PC-3 (cell line): Measurements from ENCODE around the gene FDX1. TPM values are rescaled to one million over a fixed set of nuclear protein-coding genes. Genes with fewer than 3 reads are reported as not detected.

Experiments used
- ATAC-seq: fragments of 200-7000 bp; cut with Tn5 transposase; 2 replicates; pipeline ENCODE4 v1.9.1; 2020; ENCODE audit warnings: mild to moderate bottlenecking, moderate library complexity
- BruUV-seq: library from RNA; stranded (reverse); fragments of 400-500 nt; replicated peaks from 2 replicates; lab custom pipeline; 2021; lab: Mats Ljungman, UMichigan
- CTCF ChIA-PET: fragments of 300-600 bp; sonication (Branson Sonifier 250); formaldehyde crosslinking; loops from one replicate; lab custom pipeline; 2022; ENCODE audit warnings: antibody characterized with exemption; lab: Charles Lee
- POLR2A ChIA-PET: fragments of 300-600 bp; sonication (Branson Sonifier 250); formaldehyde crosslinking; loops from one replicate; lab custom pipeline; 2022; ENCODE audit warnings: antibody characterized with exemption; ENCODE audit not compliant: unreplicated experiment; lab: Charles Lee
- DNase-seq: peaks from one replicate; pipeline ENCODE4 v3.0.0-alpha.2; 2015
- H2AFZ ChIP-seq: fragments of 300-600 bp; sonication (generic); 2 replicates; pipeline ENCODE4 v1.6.0; 2016; ENCODE audit warnings: antibody characterized with exemption, low read length
- H3F3A ChIP-seq: fragments of 300-600 bp; sonication (generic); one replicate; pipeline ENCODE4 v1.6.0; 2017; ENCODE audit warnings: antibody characterized with exemption, low read length, control low read depth, mild to moderate bottlenecking; ENCODE audit not compliant: unreplicated experiment
- H3K27ac ChIP-seq: fragments of 300-600 bp; sonication (generic); 2 replicates; pipeline ENCODE4 v1.5.1; 2016; ENCODE audit warnings: mild to moderate bottlenecking, low read length
- H3K27me3 ChIP-seq: fragments of 300-600 bp; sonication (generic); 2 replicates; pipeline ENCODE4 v1.6.1; 2016; ENCODE audit warnings: low read length, mixed read lengths
- H3K36me3 ChIP-seq: fragments of 300-600 bp; sonication (generic); 2 replicates; pipeline ENCODE4 v1.6.1; 2016; ENCODE audit warnings: low read depth, mixed run types, low read length, mixed read lengths
- H3K4me1 ChIP-seq: fragments of 300-600 bp; sonication (generic); 2 replicates; pipeline ENCODE4 v1.5.1; 2016; ENCODE audit warnings: low read length; ENCODE audit not compliant: insufficient read depth
- H3K4me2 ChIP-seq: fragments of 300-600 bp; sonication (generic); 2 replicates; pipeline ENCODE4 v1.6.0; 2016; ENCODE audit warnings: low read length
- H3K4me3 ChIP-seq: fragments of 300-600 bp; sonication (generic); 2 replicates; pipeline ENCODE4 v1.5.1; 2016; ENCODE audit warnings: mild to moderate bottlenecking, low read length, mixed read lengths
- H3K79me2 ChIP-seq: fragments of 300-600 bp; sonication (generic); 2 replicates; pipeline ENCODE4 v1.6.1; 2017; ENCODE audit warnings: low read length, mixed read lengths
- H3K9ac ChIP-seq: fragments of 300-600 bp; sonication (generic); 2 replicates; pipeline ENCODE4 v1.6.0; 2016; ENCODE audit warnings: mild to moderate bottlenecking, low read length
- H3K9me2 ChIP-seq: fragments of 300-600 bp; sonication (generic); replicated peaks from 2 replicates; pipeline ENCODE4 v1.6.1; 2016; ENCODE audit warnings: mixed run types, low read length, mixed read lengths
- H3K9me3 ChIP-seq: fragments of 300-600 bp; sonication (generic); 2 replicates; pipeline ENCODE4 v1.6.1; 2016; ENCODE audit warnings: low read length, mixed read lengths
- H4K20me1 ChIP-seq: fragments of 300-600 bp; sonication (generic); 2 replicates; pipeline ENCODE4 v1.6.1; 2016; ENCODE audit warnings: low read length, mixed read lengths
- CTCF ChIP-seq: fragments of 300-600 bp; sonication (generic); conservative IDR thresholded peaks from 2 replicates; pipeline ENCODE4 v1.5.1; 2017; ENCODE audit warnings: antibody characterized with exemption, low read depth, mild to moderate bottlenecking, low read length
- EZH2 ChIP-seq: fragments of 300-600 bp; sonication (generic); IDR thresholded peaks from one replicate; pipeline ENCODE4 v1.6.1; 2017; ENCODE audit warnings: antibody characterized with exemption, mild to moderate bottlenecking, low read length; ENCODE audit not compliant: unreplicated experiment
- EZH2phosphoT487 ChIP-seq: fragments of 300-600 bp; sonication (generic); IDR thresholded peaks from 2 replicates; pipeline ENCODE4 v1.6.1; 2018; ENCODE audit warnings: mild to moderate bottlenecking, antibody characterized with exemption, low read length, borderline replicate concordance
- intact Hi-C: fragments of 100-400 bp; cut with micrococcal nuclease; formaldehyde crosslinking; loops from 2 replicates; pipeline ENCODE4 v1.9.0; 2023
- total RNA-seq: library from RNA; depleted of rRNA; stranded (reverse); fragments of >200 nt; gene quantifications from 2 replicates; pipeline ENCODE4 v1.2.3, GENCODE V29; 2014

The FDX1 gene
- total RNA-seq, 1 experiment from 2014 or later = 14.8 TPM

GRCh38 chr11:110479108-110480101, 49.7 kb downstream of the FDX1 start:
- Histone ChIP-seq H3K4me3 (no peak overlapping the region), H3K27ac (no peak overlapping the region), H3K9me2 (no peaks in the 10 kb centered on the region), H3K79me2 (no peaks in the 10 kb centered on the region), H3K9ac (no peak overlapping the region), H3K4me1 (no peaks in the 10 kb centered on the region), H3K9me3 (no peaks in the 10 kb centered on the region), H3K27me3 (peaks cover 5% of the 10 kb centered on the region; the same call in 1 of the 2 replicates), H3F3A (no peaks in the 10 kb centered on the region), H4K20me1 (no peaks in the 10 kb centered on the region), H3K4me2 (no peak overlapping the region), H3K36me3 (no peaks in the 10 kb centered on the region), H2AFZ (no peak overlapping the region)
- TF ChIP-seq EZH2phosphoT487 (no peak), CTCF (no peak), EZH2 (no peak)
- POLR2A ChIA-PET = interaction anchor here (0.6 kb wide), 1 partner anchor 212 kb away, joined by 9 read pairs; no protein-coding TSS in a partner anchor
- CTCF ChIA-PET = no interaction called here
- DNase-seq = no peak
- BruUV-seq = no TSS peak
- intact Hi-C loops = no loop called here
- ATAC-seq = no peak

- H3F3A ChIP-seq = no peaks in the 10 kb centered on the region
- H3K4me1 ChIP-seq = no peaks in the 10 kb centered on the region
- TF ChIP-seq EZH2phosphoT487 (no peak), EZH2 (no peak), CTCF (no peak)
- no peak overlapping the region for H3K4me3 ChIP-seq
- CTCF ChIA-PET = no interaction called here
- POLR2A ChIA-PET = no interaction called here
- no peaks in the 10 kb centered on the region for H3K9me2 ChIP-seq
- no peaks in the 10 kb centered on the region for H4K20me1 ChIP-seq
- no peak for DNase-seq
- peaks cover 8% of the 10 kb centered on the region; the same call in 1 of the 2 replicates for H3K27me3 ChIP-seq
- no peaks in the 10 kb centered on the region for H3K36me3 ChIP-seq
- intact Hi-C loops = no loop called here
- H3K9ac ChIP-seq = no peak overlapping the region
- no peak overlapping the region for H3K4me2 ChIP-seq
- no peaks in the 10 kb centered on the region for H3K79me2 ChIP-seq
- ATAC-seq = no peak
- H3K27ac ChIP-seq = no peak overlapping the region
- no peaks in the 10 kb centered on the region for H3K9me3 ChIP-seq
- H2AFZ ChIP-seq = no peak overlapping the region
- BruUV-seq = no TSS peak
Measured at GRCh38 chr11:110481523-110481922, 51.8 kb downstream of the FDX1 start.

DNA sequence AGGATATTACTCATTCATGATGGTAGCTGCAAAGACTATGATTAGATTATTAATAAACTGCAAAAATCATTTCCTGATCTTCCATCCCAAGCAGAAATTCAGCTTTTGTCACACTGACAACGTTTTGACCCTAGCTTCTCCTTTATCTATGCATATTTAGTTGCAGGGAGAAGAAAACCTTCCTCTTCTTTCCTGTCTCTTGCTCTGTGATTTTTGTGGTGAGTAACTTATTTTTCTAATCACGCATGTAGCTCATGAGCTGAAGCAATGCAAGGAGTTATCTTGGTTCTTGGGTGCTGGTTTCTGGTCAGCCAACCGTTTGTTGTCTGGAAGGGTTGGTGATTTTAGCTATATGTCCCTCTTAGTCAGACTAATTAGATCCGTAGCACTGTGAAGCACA, 56.4 kb downstream of the FDX1 start:
- ChIA-PET CTCF (no interaction called here), POLR2A (no interaction called here)
- Histone ChIP-seq H3K4me1 (peaks cover 4% of the 10 kb centered on the region; the same call in 1 of the 2 replicates), H3K79me2 (no peaks in the 10 kb centered on the region), H3F3A (no peaks in the 10 kb centered on the region), H2AFZ (no peak overlapping the region), H3K9me2 (no peaks in the 10 kb centered on the region), H3K9me3 (no peaks in the 10 kb centered on the region), H3K27ac (no peak overlapping the region), H3K9ac (no peak overlapping the region), H3K36me3 (no peaks in the 10 kb centered on the region), H3K4me3 (no peak overlapping the region), H3K4me2 (no peak overlapping the region), H4K20me1 (no peaks in the 10 kb centered on the region), H3K27me3 (peaks cover 8% of the 10 kb centered on the region; the same call in 1 of the 2 replicates)
- ATAC-seq (no peak), DNase-seq (no peak)
- no TSS peak for BruUV-seq
- TF ChIP-seq EZH2phosphoT487 = no peak
- intact Hi-C loops = no loop called here
